Osteoblast (primary cell): Measurements from ENCODE around the gene HLA-G. TPM values are rescaled to one million over a fixed set of nuclear protein-coding genes. Genes with fewer than 3 reads are reported as not detected.

Experiments used
- DNase-seq: peaks from one replicate; pipeline ENCODE4 v3.0.0; 2011; ENCODE audit warnings: low spot score, mixed read lengths; ENCODE audit not compliant: insufficient read length; ENCODE audit errors: missing footprints
- H2AFZ ChIP-seq: 2 replicates; pipeline ENCODE4 v1.6.0; 2011; ENCODE audit warnings: mild to moderate bottlenecking, low read length
- H3K27ac ChIP-seq: 2 replicates; pipeline ENCODE4 v1.5.1; 2011; ENCODE audit warnings: mild to moderate bottlenecking, low read depth, low read length, moderate library complexity
- H3K27me3 ChIP-seq: 2 replicates; pipeline ENCODE4 v1.6.0; 2012; ENCODE audit warnings: mild to moderate bottlenecking, control low read depth, inconsistent platforms, low read length, moderate library complexity; ENCODE audit not compliant: insufficient read depth
- H3K36me3 ChIP-seq: 2 replicates; pipeline ENCODE4 v1.5.1; 2011; ENCODE audit warnings: mild to moderate bottlenecking, low read length, control low read depth, moderate library complexity; ENCODE audit not compliant: insufficient read depth
- H3K4me1 ChIP-seq: 2 replicates; pipeline ENCODE4 v1.5.1; 2011; ENCODE audit warnings: mild to moderate bottlenecking, low read length, control low read depth, moderate library complexity; ENCODE audit not compliant: insufficient read depth
- H3K4me2 ChIP-seq: 2 replicates; pipeline ENCODE4 v1.6.0; 2011; ENCODE audit warnings: mild to moderate bottlenecking, low read length; ENCODE audit not compliant: insufficient read depth
- H3K4me3 ChIP-seq: fragments of 200-600 bp; sonication (generic); 3 replicates; pipeline ENCODE4 v1.5.1; 2012; ENCODE audit warnings: mild to moderate bottlenecking, low read length, inconsistent platforms; ENCODE audit not compliant: insufficient read depth
- H3K79me2 ChIP-seq: 2 replicates; pipeline ENCODE4 v1.6.0; 2012; ENCODE audit warnings: mild to moderate bottlenecking, low read length, control low read depth, inconsistent platforms; ENCODE audit not compliant: insufficient read depth
- H3K9me3 ChIP-seq: 2 replicates; pipeline ENCODE4 v1.5.1; 2011; ENCODE audit warnings: low read depth, low read length, control low read depth
- H4K20me1 ChIP-seq: 2 replicates; pipeline ENCODE4 v1.6.0; 2012; ENCODE audit warnings: mild to moderate bottlenecking, low read length, control low read depth; ENCODE audit not compliant: insufficient read depth
- total RNA-seq: library from RNA; depleted of rRNA; stranded (reverse); fragments of >200 nt; gene quantifications from 2 replicates; pipeline ENCODE4 v1.2.3, GENCODE V29; 2012
- TF ChIP-seq, protein P1 (sequence below): IDR thresholded peaks from 2 replicates; pipeline ENCODE4 v1.5.1; 2011; ENCODE audit warnings: mild to moderate bottlenecking, low read depth, low read length, moderate library complexity; ENCODE audit errors: extremely low read depth

HLA-G gene
- total RNA-seq, 1 donor, result not detected

DNA sequence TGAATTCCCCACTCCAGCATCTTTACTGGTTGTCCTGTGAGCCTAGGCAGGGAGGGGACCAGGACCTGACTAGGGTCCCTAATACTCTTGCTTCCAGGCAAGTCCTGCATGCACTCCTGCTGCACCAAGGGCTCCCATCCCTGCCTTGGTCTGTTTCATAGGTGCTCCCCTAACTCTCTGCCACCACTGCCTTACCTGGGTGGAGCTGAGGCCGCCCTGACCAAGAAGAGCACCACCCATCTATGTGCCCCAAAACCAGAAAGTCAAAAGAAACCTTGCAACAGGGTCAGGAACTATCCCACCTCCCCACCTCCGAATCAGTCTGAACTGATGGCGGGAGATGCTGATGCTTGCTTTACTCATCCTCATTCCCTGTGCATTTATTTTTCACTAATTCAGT lies 23.6 kb downstream of the HLA-G start:
- no peak overlapping the region for H3K4me2 ChIP-seq
- H3K4me3 ChIP-seq, result no peak overlapping the region
- no peaks in the 10 kb centered on the region for H3K36me3 ChIP-seq
- H3K27me3 ChIP-seq, result peaks cover 55% of the 10 kb centered on the region
- TF ChIP-seq, protein P1, sequence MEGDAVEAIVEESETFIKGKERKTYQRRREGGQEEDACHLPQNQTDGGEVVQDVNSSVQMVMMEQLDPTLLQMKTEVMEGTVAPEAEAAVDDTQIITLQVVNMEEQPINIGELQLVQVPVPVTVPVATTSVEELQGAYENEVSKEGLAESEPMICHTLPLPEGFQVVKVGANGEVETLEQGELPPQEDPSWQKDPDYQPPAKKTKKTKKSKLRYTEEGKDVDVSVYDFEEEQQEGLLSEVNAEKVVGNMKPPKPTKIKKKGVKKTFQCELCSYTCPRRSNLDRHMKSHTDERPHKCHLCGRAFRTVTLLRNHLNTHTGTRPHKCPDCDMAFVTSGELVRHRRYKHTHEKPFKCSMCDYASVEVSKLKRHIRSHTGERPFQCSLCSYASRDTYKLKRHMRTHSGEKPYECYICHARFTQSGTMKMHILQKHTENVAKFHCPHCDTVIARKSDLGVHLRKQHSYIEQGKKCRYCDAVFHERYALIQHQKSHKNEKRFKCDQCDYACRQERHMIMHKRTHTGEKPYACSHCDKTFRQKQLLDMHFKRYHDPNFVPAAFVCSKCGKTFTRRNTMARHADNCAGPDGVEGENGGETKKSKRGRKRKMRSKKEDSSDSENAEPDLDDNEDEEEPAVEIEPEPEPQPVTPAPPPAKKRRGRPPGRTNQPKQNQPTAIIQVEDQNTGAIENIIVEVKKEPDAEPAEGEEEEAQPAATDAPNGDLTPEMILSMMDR, result no peak
- no peak overlapping the region for H2AFZ ChIP-seq
- DNase-seq, result no peak
- no peaks in the 10 kb centered on the region for H3K4me1 ChIP-seq
- no peak overlapping the region for H3K27ac ChIP-seq
- no peaks in the 10 kb centered on the region for H4K20me1 ChIP-seq
- H3K79me2 ChIP-seq, result no peaks in the 10 kb centered on the region
- no peaks in the 10 kb centered on the region for H3K9me3 ChIP-seq

DNA sequence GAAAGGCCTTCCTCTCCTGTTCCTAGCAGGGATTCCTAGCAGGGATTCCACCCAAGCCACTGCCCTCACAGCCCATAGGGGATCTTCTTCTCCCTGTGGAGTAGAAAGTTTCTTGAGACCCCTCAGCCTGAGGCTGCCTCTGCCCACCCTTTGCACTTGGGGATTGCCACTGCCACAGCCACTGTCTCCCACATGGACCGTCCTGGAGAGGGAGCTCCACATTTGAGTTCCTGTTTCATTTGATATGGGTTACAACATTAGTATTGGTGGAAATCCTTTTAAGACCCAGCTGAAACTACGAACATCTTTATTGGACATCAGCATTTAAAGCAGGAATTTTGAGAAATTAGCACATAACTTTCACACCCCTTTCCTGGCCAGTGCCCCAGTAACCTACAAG lies 25.6 kb downstream of the HLA-G start:
- H3K4me3 ChIP-seq, result no peak overlapping the region
- no peaks in the 10 kb centered on the region for H3K9me3 ChIP-seq
- no peak for DNase-seq
- H3K27ac ChIP-seq, result no peak overlapping the region
- H3K4me2 ChIP-seq, result no peak overlapping the region
- no peaks in the 10 kb centered on the region for H4K20me1 ChIP-seq
- no peak overlapping the region for H2AFZ ChIP-seq
- H3K4me1 ChIP-seq, result no peaks in the 10 kb centered on the region
- peaks cover 56% of the 10 kb centered on the region for H3K27me3 ChIP-seq
- no peaks in the 10 kb centered on the region for H3K36me3 ChIP-seq
- no peaks in the 10 kb centered on the region for H3K79me2 ChIP-seq
- TF ChIP-seq, protein P1, result no peak

DNA sequence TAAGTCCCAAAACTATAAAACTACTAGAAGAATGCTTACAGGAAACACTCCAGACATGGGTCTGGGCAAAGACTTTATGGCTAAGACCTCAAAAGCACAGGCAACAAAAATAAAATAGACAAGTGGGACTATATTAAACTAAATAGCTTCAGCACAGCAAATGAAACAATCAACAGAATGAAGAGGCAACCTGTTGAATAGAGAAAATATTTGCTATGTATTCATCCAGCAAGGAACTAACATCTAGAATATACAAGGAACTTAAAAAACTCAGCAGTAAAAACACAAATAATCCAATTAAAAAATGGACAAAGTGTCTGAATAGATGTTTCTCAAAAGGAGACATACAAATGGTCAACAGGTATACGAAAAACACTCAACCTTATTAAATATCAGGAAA lies 30.4 kb downstream of the HLA-G start:
- Histone ChIP-seq H3K9me3 (no peaks in the 10 kb centered on the region), H3K4me1 (no peaks in the 10 kb centered on the region), H2AFZ (no peak overlapping the region), H3K4me2 (no peak overlapping the region), H3K27ac (no peak overlapping the region), H3K36me3 (no peaks in the 10 kb centered on the region), H3K4me3 (no peak overlapping the region), H4K20me1 (no peaks in the 10 kb centered on the region), H3K27me3 (peaks cover 13% of the 10 kb centered on the region), H3K79me2 (no peaks in the 10 kb centered on the region)
- no peak for DNase-seq
- TF ChIP-seq, protein P1, result no peak

DNA sequence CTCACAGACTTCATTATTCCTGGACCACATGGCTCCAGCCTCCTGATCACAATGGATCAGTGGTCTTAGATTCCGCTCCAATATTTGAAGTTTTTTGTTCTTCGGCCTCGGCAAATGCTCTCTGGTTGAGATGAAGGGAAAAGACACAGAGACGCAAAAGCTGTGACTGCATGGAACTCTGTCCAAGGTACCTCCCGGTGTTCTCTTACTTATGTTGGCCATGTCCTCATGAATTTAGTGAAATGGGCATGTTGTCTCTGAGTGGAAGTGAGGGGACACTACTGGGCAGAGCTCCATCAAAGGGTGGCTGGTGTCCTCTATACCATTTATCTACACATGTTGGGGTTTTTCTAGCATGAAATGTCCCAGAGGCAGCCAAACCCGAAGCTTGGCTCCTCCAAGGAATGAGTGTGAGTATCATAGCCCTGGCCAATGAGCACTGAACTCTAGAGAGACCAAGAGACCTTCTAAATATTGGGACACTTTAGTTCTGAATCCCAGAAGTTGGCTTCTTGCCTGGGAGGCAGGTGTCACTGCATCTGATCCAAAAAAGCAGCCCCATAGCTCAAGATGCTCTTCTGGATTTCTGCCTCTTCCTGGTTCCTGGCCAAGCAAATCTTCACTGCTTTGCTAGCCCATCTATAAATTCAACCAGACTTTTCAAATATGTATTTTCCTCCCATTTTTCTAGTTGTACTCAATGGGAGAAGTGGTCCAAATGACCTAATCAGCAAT lies 34.1 kb downstream of the HLA-G start:
- H3K27me3 ChIP-seq, result peaks cover 21% of the 10 kb centered on the region
- no peaks in the 10 kb centered on the region for H3K79me2 ChIP-seq

More for the DNA sequence above, 34.1 kb downstream of the HLA-G start:
- no peaks in the 10 kb centered on the region for H3K4me1 ChIP-seq
- no peak overlapping the region for H3K4me3 ChIP-seq
- H2AFZ ChIP-seq, result no peak overlapping the region
- TF ChIP-seq, protein P1, result no peak
- no peak for DNase-seq
- H3K4me2 ChIP-seq, result no peak overlapping the region
- no peak overlapping the region for H3K27ac ChIP-seq
- H4K20me1 ChIP-seq, result no peaks in the 10 kb centered on the region
- H3K9me3 ChIP-seq, result no peaks in the 10 kb centered on the region
- H3K36me3 ChIP-seq, result no peaks in the 10 kb centered on the region
